NCI-H1048 (cell line): ENCODE data around the gene RPS17.
"Not testable (repeated sequence)": the region's sequence is repeated elsewhere in the genome, so short reads cannot be mapped to it uniquely, and the experiment has no call there.

Experiments
- DNase-seq: peaks from one replicate; lab custom pipeline; 2025; lab: John Stamatoyannopoulos, UW

Gene RPS17

GRCh38 chr15:82507087-82507486, 33.2 kb downstream of the RPS17 start:
- not testable (repeated sequence) for DNase-seq

GRCh38 chr15:82505842-82506241, 34.4 kb downstream of the RPS17 start:
- DNase-seq, result not testable (repeated sequence)

GRCh38 chr15:82504074-82504473, 36.2 kb downstream of the RPS17 start:
- not testable (repeated sequence) for DNase-seq

- not testable (repeated sequence) for DNase-seq
Observed at GRCh38 chr15:82502700-82503339, 37.4 kb downstream of the RPS17 start.

GRCh38 chr15:82500772-82501171, 39.5 kb downstream of the RPS17 start:
- DNase-seq, result not testable (repeated sequence)

GRCh38 chr15:82497978-82498377, 42.3 kb downstream of the RPS17 start:
- not testable (repeated sequence) for DNase-seq

- not testable (repeated sequence) for DNase-seq
Observed at GRCh38 chr15:82488250-82488649, 52.0 kb downstream of the RPS17 start.

GRCh38 chr15:82487045-82487444, 53.2 kb downstream of the RPS17 start:
- DNase-seq, result not testable (repeated sequence)
